ENCODE measurements around the gene FCSK. TPM values are rescaled to one million over a fixed set of nuclear protein-coding genes. Genes with fewer than 3 reads are reported as not detected.
"Not testable (repeated sequence)": the region's sequence is repeated elsewhere in the genome, so short reads cannot be mapped to it uniquely, and the experiment has no call there.

FCSK gene
- total and polyA plus RNA-seq, 10 of the 15 experiments (the other 5 are each of a cell fraction or from before 2014, with no cell fraction given): 0.60 to 17.6 (median 7.4) TPM

DNA sequence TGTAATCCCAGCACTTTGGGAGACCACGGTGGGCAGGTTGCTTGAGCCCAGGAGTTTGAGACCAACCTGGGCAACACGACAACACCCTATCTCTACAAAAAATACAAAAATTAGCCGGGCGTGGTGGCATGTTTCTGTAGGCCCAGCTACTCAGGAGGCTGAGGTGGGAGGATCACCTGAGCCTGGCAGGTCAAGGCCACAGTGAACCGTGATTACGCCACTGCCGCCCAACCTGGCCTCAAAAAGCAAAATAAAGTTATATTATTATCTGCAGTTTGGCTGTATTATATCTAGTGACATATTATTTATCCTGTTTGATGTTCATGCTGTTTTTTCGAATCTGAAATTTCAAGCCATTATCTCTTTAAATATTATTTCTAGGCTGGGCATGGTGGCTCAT is 42.0 kb upstream of the FCSK start:
- H3K4me2 ChIP-seq (ENCODE audit: control insufficient read depth, insufficient read depth): no peak overlapping the region
- SMC1A ChIA-PET (ENCODE audit: uncharacterized antibody, unreplicated experiment): interaction anchor here (1.1 to 1.6 kb wide), 3 partner anchors 10 to 64 kb away, joined by 3 to 4 read pairs (median 3); no protein-coding TSS in a partner anchor
- DNase-seq (ENCODE audit: low read depth, low spot score) (no peak), ATAC-seq (no peak), FAIRE-seq (no peak)
- BruUV-seq (replicated peaks): no TSS peak
- no peaks in the 10 kb centered on the region for H4K20me1 ChIP-seq (ENCODE audit: control insufficient read depth, insufficient read depth)
- H2AFZ ChIP-seq (ENCODE audit: control insufficient read depth, low read depth, low read length): no peak overlapping the region
- H3K27me3 ChIP-seq (replicated peaks in 1 of 2; ENCODE audit: control insufficient read depth in 2 of 2, insufficient read depth in 2 of 2, low read length in 1 of 2): no peaks in the 10 kb centered on the region; a peak in 1 of 4 replicates
- CTCF ChIA-PET: interaction anchor here (0.6 to 1.3 kb wide), 3 partner anchors 9 to 46 kb away, joined by 3 to 5 read pairs (median 3); no protein-coding TSS in a partner anchor
- in situ Hi-C loops (cut with MboI) (loop anchor here (25.0 kb wide), 1 partner anchor 1650 kb away; no protein-coding TSS in a partner anchor), intact Hi-C loops (cut with micrococcal nuclease; ENCODE audit: unreplicated experiment) (no loop called here)
- H3K36me3 ChIP-seq (ENCODE audit: control insufficient read depth in 2 of 2, insufficient read depth in 2 of 2, low read length in 1 of 2): peaks cover 5 to 20% of the 10 kb centered on the region in 2 experiments; a peak in 3 of 4 replicates
- 96% methylated on average over 8 of the region's 8 CpGs for WGBS (ENCODE audit: insufficient coverage, insufficient replicate concordance, low lambda C conversion rate, missing lambda C conversion rate)
- no peak overlapping the region for H3K9ac ChIP-seq (ENCODE audit: control insufficient read depth, insufficient read depth, low read length)
- no peak for TF ChIP-seq RBBP5 (conservative IDR thresholded peaks at IDR 0.05)
- no peak for TF ChIP-seq MXI1 (IDR thresholded peaks at IDR 0.05; ENCODE audit: low read depth, low read length)
- no peak for TF ChIP-seq KLF5 (IDR thresholded peaks at IDR 0.05; ENCODE audit: partially characterized antibody)
- TF ChIP-seq TARDBP (IDR thresholded peaks at IDR 0.05; ENCODE audit: borderline replicate concordance): no peak
- TF ChIP-seq, protein P1, sequence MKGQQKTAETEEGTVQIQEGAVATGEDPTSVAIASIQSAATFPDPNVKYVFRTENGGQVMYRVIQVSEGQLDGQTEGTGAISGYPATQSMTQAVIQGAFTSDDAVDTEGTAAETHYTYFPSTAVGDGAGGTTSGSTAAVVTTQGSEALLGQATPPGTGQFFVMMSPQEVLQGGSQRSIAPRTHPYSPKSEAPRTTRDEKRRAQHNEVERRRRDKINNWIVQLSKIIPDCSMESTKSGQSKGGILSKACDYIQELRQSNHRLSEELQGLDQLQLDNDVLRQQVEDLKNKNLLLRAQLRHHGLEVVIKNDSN (IDR thresholded peaks at IDR 0.05; ENCODE audit: borderline replicate concordance, extremely low read length, insufficient read depth, low read depth, low read length): no peak
- no peak for TF ChIP-seq BRCA1 (IDR thresholded peaks at IDR 0.05; ENCODE audit: low read depth, low read length)
- no peak for TF ChIP-seq JUND (IDR thresholded peaks at IDR 0.05; ENCODE audit: low read depth, low read length)
- TF ChIP-seq ASH2L (IDR thresholded peaks at IDR 0.05; ENCODE audit: borderline replicate concordance, low read depth): no peak
- no peak for TF ChIP-seq ZSCAN29 (IDR thresholded peaks at IDR 0.05)
- H3K27ac ChIP-seq (ENCODE audit: control insufficient read depth, insufficient read depth): no peak overlapping the region
- no peak overlapping the region for H3K4me3 ChIP-seq
- H3K9me3 ChIP-seq (replicated peaks; ENCODE audit: control insufficient read depth, insufficient read depth, low read length): no peaks in the 10 kb centered on the region
- H3K79me2 ChIP-seq (ENCODE audit: control insufficient read depth, insufficient read depth, low read length): peaks cover 65% of the 10 kb centered on the region
- POLR2A ChIA-PET: interaction anchor here (1.1 to 1.9 kb wide), 2 partner anchors 13 to 19 kb away, joined by 3 to 6 read pairs; no protein-coding TSS in a partner anchor
- RAD21 ChIA-PET (ENCODE audit: unreplicated experiment): interaction anchor here (1.1 kb wide), 1 partner anchor 19 kb away, joined by 3 read pairs; no protein-coding TSS in a partner anchor
- peaks cover 38% of the 10 kb centered on the region for H3K4me1 ChIP-seq (ENCODE audit: control insufficient read depth, insufficient read depth, low read length)

DNA sequence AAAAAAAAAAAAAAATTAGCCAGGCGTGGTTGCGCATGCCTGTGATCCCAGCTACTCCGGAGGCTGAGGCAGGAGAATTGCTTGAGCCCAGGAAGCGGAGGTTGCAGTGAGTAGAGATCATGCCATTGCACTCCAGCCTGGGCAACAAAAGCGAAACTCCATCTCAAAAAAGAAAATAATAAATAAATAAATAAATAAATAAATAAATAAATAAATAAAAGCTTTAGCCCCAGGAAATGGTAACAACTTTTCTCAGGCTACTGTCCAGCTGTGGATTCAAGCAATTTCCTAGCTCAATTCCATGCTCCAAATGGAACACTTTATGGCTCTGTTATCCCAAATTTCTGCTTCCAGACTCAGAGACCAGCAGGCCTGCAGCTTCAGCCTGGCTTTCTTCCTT is 40.8 kb upstream of the FCSK start:
- in situ Hi-C loops (cut with MboI): loop anchor here (25.0 kb wide), 1 partner anchor 1651 kb away; no protein-coding TSS in a partner anchor
- peaks cover 65% of the 10 kb centered on the region for H3K79me2 ChIP-seq (ENCODE audit: control insufficient read depth, insufficient read depth, low read length)
- H3K4me3 ChIP-seq; FAIRE-seq; H3K9me3 ChIP-seq (replicated peaks; ENCODE audit: control insufficient read depth, insufficient read depth, low read length); BruUV-seq (replicated peaks); H3K27me3 ChIP-seq (replicated peaks in 1 of 2; ENCODE audit: control insufficient read depth in 2 of 2, insufficient read depth in 2 of 2, low read length in 1 of 2); H3K4me2 ChIP-seq (ENCODE audit: control insufficient read depth, insufficient read depth); H3K9ac ChIP-seq (ENCODE audit: control insufficient read depth, insufficient read depth, low read length); H4K20me1 ChIP-seq (ENCODE audit: control insufficient read depth, insufficient read depth); DNase-seq (ENCODE audit: low read depth, low spot score); H3K27ac ChIP-seq (ENCODE audit: control insufficient read depth, insufficient read depth); intact Hi-C loops (cut with micrococcal nuclease; ENCODE audit: unreplicated experiment); ATAC-seq; H2AFZ ChIP-seq (ENCODE audit: control insufficient read depth, low read depth, low read length): not testable (repeated sequence)
- H3K36me3 ChIP-seq (ENCODE audit: control insufficient read depth in 2 of 2, insufficient read depth in 2 of 2, low read length in 1 of 2): peaks cover 8 to 27% of the 10 kb centered on the region in 2 experiments; a peak in 3 of 4 replicates
- SMC1A ChIA-PET (ENCODE audit: uncharacterized antibody, unreplicated experiment): interaction anchor here (0.9 to 1.6 kb wide), 3 partner anchors 15 to 40 kb away, joined by 3 read pairs; partner anchors contain the start of gene FCSK
- RAD21 ChIA-PET (ENCODE audit: unreplicated experiment): interaction anchor here (0.8 to 1.1 kb wide), 4 partner anchors 17 to 47 kb away, joined by 3 read pairs; partner anchors contain the start of gene FCSK
- H3K4me1 ChIP-seq (ENCODE audit: control insufficient read depth, insufficient read depth, low read length): peaks cover 38% of the 10 kb centered on the region
- CTCF ChIA-PET: interaction anchor here (1.2 to 1.5 kb wide), 3 partner anchors 15 to 67 kb away, joined by 3 read pairs; partner anchors contain the start of gene DDX19A
- 99% methylated on average over 5 of the region's 5 CpGs for WGBS (ENCODE audit: insufficient coverage, insufficient replicate concordance, low lambda C conversion rate, missing lambda C conversion rate)
- POLR2A ChIA-PET: interaction anchor here (0.6 to 1.9 kb wide), 4 partner anchors 7 to 24 kb away, joined by 3 to 6 read pairs (median 4); no protein-coding TSS in a partner anchor
